Ascending aorta (tissue), 2 donors: ENCODE measurements around the gene VPS9D1. TPM values are rescaled to one million over a fixed set of nuclear protein-coding genes. Genes with fewer than 3 reads are reported as not detected.
"Not testable (repeated sequence)": the region's sequence is repeated elsewhere in the genome, so short reads cannot be mapped to it uniquely, and the experiment has no call there.

ENCODE experiments used
- DNase-seq, 2 donors: peaks; one replicate each; pipeline ENCODE4 v3.0.0-alpha.2; 2019; ENCODE audit warnings: low spot score in 2 of 2
- H3K27ac ChIP-seq, 2 donors: fragments of 200-600 bp; sonication (generic); one replicate each; pipeline ENCODE4 v1.5.1; 2016 to 2017; ENCODE audit warnings: mild to moderate bottlenecking in 1 of 2
- H3K27me3 ChIP-seq: fragments of 200-600 bp; sonication (generic); one replicate; pipeline ENCODE4 v1.5.1; 2017
- H3K36me3 ChIP-seq, 2 donors: fragments of 200-600 bp; sonication (generic); one replicate each; pipeline ENCODE4 v1.5.1; 2016
- H3K4me1 ChIP-seq, 2 donors: fragments of 200-600 bp; sonication (generic); one replicate each; pipeline ENCODE4 v1.5.1; 2016 to 2017; ENCODE audit warnings: mild to moderate bottlenecking in 1 of 2
- H3K4me3 ChIP-seq, 2 donors: fragments of 200-600 bp; sonication (generic); one replicate each; pipeline ENCODE4 v1.5.1; 2016 to 2017; ENCODE audit warnings: mild to moderate bottlenecking in 1 of 2
- H3K9me3 ChIP-seq, 2 donors: fragments of 200-600 bp; sonication (generic); one replicate each; pipeline ENCODE4 v1.5.1; 2016
- intact Hi-C: fragments of 100-400 bp; cut with DNase I; formaldehyde crosslinking; loops from one replicate; pipeline ENCODE4 v1.15.1; 2023
- total RNA-seq: library from RNA; depleted of rRNA; stranded (reverse); fragments of >200 nt; gene quantifications from one replicate; pipeline ENCODE4 v1.1.0, GENCODE V29; 2016
- TF ChIP-seq, protein P1 (sequence below), 3 experiments: fragments of 200-600 bp in 2 of 3; fragments of 450-650 bp in 1 of 3; sonication (generic) in 2 of 3; IDR thresholded peaks; one replicate each; pipeline ENCODE4 v1.5.1; 2016 to 2019; ENCODE audit warnings: antibody characterized with exemption in 3 of 3, mild to moderate bottlenecking in 1 of 3, moderate library complexity in 1 of 3

The VPS9D1 gene
- total RNA-seq, 1 donor from 2014 or later = 17.2 TPM

DNA sequence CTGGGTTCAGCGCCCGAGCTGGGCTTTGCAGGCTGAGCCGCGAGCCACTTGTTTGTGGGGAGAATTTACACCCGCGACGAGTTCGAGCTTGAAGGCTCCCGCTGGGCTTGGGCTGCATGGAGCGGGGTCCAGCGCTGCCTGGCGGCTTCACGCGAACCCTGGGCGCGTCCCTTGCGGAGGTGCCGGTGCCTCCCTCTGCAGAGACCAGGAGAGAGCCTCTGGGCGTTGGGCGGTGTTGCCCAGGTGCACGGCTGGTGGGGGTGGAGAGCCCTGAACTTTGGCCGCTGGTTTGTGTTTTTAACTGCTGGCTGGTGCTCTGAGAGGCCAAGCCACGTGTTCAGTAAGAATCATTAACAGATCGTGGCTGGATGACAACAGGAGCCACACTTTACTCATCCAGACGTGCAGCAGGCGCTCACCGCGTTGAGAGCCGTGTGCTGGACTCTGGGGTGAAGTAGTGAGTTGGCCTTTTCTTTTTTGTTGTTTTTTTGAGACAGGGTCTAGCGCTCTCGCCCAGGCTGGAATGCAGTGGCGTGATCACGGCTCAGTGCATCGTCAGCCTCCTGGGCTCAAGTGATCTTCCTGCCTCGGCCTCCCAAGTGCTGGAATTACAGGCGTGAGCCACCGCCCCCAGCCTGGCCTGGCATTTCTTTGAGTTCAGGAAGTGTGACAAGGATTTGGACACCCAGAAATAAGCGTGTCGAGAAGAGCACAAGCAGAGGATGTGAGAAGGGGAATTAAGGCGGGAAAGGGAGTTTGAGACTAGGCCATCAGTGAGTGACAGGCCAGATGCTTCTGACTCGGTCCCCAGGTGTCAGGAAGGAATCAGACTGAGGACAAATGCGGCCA is 33.4 kb downstream of the VPS9D1 start:
- peak overlapping the region; percentile 58 to 82 for H3K27ac ChIP-seq
- no peak for DNase-seq
- peaks cover 14 to 16% of the 10 kb centered on the region in 2 donors for H3K36me3 ChIP-seq
- TF ChIP-seq, protein P1, sequence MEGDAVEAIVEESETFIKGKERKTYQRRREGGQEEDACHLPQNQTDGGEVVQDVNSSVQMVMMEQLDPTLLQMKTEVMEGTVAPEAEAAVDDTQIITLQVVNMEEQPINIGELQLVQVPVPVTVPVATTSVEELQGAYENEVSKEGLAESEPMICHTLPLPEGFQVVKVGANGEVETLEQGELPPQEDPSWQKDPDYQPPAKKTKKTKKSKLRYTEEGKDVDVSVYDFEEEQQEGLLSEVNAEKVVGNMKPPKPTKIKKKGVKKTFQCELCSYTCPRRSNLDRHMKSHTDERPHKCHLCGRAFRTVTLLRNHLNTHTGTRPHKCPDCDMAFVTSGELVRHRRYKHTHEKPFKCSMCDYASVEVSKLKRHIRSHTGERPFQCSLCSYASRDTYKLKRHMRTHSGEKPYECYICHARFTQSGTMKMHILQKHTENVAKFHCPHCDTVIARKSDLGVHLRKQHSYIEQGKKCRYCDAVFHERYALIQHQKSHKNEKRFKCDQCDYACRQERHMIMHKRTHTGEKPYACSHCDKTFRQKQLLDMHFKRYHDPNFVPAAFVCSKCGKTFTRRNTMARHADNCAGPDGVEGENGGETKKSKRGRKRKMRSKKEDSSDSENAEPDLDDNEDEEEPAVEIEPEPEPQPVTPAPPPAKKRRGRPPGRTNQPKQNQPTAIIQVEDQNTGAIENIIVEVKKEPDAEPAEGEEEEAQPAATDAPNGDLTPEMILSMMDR (IDR thresholded peaks at IDR 0.05) = no peak
- H3K27me3 ChIP-seq = no peaks in the 10 kb centered on the region
- intact Hi-C loops = loop anchor here (10.0 kb wide), 1 partner anchor 443 kb away; no protein-coding TSS in a partner anchor
- no peaks in the 10 kb centered on the region for H3K9me3 ChIP-seq
- H3K4me1 ChIP-seq = peaks cover 4 to 5% of the 10 kb centered on the region in 2 donors
- H3K4me3 ChIP-seq = peak overlapping the region; percentile 63 to 80

DNA sequence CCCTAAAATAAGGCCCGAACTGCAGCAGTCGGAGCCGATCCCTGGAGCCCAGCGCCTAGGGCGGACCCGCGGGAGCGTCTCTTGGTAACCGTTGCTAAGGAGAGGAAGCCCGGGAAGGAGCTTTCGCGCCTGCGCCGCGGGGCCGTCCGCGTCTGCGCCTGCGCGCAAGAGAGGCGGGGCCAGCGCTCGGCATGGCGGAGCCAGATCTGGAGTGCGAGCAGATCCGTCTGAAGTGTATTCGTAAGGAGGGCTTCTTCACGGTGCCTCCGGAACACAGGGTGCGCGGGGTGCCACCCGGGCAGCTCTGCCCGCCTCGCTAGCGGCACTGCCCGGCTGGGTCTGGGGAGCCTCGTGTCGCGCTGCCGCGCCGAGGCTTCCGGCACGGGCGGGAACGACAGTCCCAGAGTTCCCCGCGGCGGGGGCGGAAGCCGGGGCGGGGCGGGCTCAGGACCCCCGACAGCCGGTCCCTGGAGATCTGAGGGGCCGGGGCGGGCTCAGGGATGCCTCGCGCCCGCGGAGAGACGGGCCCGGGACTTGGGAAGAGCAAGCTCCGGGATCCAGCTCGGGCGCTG is 34.1 kb downstream of the VPS9D1 start, which contains the start of gene CDK10:
Gene CDK10, plus strand, starts transcription at position 170 of the 572 bp plus-strand sequence. Its CDS starts 22 bp downstream, at position 192.
- intact Hi-C loops = loop anchor here (1.0 to 10.0 kb wide), 4 partner anchors 14 to 442 kb away; partner anchors contain the start of genes CHMP1A, SPATA33 and ZNF276

GRCh38 chr16:89685916-89686315 is 34.8 kb downstream of the VPS9D1 start:
- TF ChIP-seq, protein P1 (IDR thresholded peaks at IDR 0.05) = no peak
- Histone ChIP-seq H3K4me1 (peaks cover 4 to 5% of the 10 kb centered on the region in 2 donors), H3K27me3 (no peaks in the 10 kb centered on the region), H3K9me3 (no peaks in the 10 kb centered on the region), H3K4me3 (no peak overlapping the region), H3K27ac (no peak overlapping the region), H3K36me3 (peaks cover 4% of the 10 kb centered on the region in 2 donors)
- no peak for DNase-seq
- intact Hi-C loops = loop anchor here (1.0 to 10.0 kb wide), 4 partner anchors 14 to 441 kb away; partner anchors contain the start of genes CHMP1A, SPATA33 and ZNF276

More for the DNA sequence above, 34.1 kb downstream of the VPS9D1 start, which contains the start of gene CDK10:
- Histone ChIP-seq H3K4me3 (peak within 1 kb of the TSS; percentile 63 to 80), H3K36me3 (peaks cover 7 to 9% of the 10 kb centered on the region in 2 donors), H3K27me3 (no peaks in the 10 kb centered on the region), H3K4me1 (peaks cover 4 to 5% of the 10 kb centered on the region in 2 donors), H3K9me3 (no peaks in the 10 kb centered on the region), H3K27ac (peak within 1 kb of the TSS; percentile 58 to 82)
- peak; percentile 42 to 93 for DNase-seq
- TF ChIP-seq, protein P1 (IDR thresholded peaks at IDR 0.05) = peak in 1 of 3 experiments; percentile 6

- no peaks in the 10 kb centered on the region for H3K4me1 ChIP-seq
- H3K27me3 ChIP-seq = no peaks in the 10 kb centered on the region
- no peaks in the 10 kb centered on the region for H3K36me3 ChIP-seq
- H3K9me3 ChIP-seq = no peaks in the 10 kb centered on the region
- H3K27ac ChIP-seq = no peak overlapping the region
- TF ChIP-seq, protein P1 (IDR thresholded peaks at IDR 0.05) = no peak
- no peak overlapping the region for H3K4me3 ChIP-seq
- DNase-seq = no peak
- intact Hi-C loops = no loop called here
Observed at GRCh38 chr16:89678258-89678657, 42.4 kb downstream of the VPS9D1 start.

DNA sequence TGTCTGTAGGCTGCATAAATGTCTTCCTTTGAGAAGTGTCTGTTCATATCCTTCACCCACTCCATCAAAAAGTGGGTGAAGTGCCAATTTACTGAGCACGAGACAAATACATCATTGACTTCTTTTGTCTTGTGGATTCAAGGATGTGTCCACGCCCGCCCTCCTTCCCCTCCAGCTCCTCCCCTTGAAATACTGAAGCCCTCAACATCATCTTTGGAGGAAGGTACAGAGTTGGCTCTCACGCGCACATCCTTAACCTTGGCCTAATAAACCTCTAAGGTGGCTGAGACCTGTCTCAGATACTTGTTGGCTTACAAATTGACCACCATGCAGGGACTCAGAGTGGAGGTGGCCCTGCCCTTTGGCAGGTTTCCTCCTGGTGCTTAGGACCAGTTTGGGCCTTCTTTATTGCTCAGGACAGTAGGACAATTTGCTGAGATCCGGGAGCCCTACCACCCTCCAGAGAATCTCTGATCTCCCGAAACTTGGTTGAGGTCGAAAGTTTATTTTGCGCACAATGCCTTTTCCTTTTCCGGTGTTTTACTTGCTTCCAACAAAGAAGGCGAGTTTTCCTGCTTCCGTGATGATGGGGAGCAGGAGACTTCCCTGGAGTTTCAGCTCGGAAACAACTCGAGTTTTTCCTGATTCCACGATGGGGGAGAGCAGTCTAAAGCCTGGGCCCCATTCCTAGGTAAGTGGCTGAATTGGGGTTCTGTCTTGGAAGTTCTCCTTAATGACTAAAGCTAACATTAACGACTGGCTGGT is 48.3 kb downstream of the VPS9D1 start:
- Histone ChIP-seq H3K36me3 (no peaks in the 10 kb centered on the region), H3K27ac (no peak overlapping the region), H3K27me3 (no peaks in the 10 kb centered on the region), H3K9me3 (no peaks in the 10 kb centered on the region), H3K4me3 (no peak overlapping the region), H3K4me1 (no peaks in the 10 kb centered on the region)
- TF ChIP-seq, protein P1 (IDR thresholded peaks at IDR 0.05) = no peak
- intact Hi-C loops = no loop called here
- no peak for DNase-seq

- H3K36me3 ChIP-seq, intact Hi-C loops, DNase-seq, H3K4me1 ChIP-seq, H3K9me3 ChIP-seq, H3K4me3 ChIP-seq, H3K27ac ChIP-seq, H3K27me3 ChIP-seq: not testable (repeated sequence)
Observed at GRCh38 chr16:89671565-89671964, 49.1 kb downstream of the VPS9D1 start.
